ENCODE measurements around the gene RASGRF2. TPM values are rescaled to one million over a fixed set of nuclear protein-coding genes. Genes with fewer than 3 reads are reported as not detected.

RASGRF2 gene
- total RNA-seq, 1 donor from 2014 or later = 19.4 TPM

DNA sequence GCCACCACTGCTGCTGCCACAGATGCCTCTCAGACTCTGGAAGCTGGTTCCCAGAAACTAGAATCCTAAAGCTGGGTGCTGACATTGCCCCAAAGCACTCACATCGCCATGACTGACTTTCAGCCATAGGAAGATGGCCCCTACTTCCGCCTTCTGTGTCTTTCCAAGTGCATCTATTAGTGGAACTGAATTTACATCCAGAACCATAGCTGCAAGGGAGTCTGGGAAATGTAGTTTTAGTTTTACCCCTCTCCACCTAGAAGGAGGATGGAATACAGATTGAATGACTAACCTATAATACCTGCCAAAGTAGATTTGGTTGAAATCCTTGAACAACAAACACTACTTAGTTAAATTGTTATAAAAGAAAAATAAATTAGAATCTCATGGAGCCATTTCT is 118.8 kb downstream of the RASGRF2 start:
- H3K36me3 Mint-ChIP-seq (ENCODE audit: low read depth) = peaks cover 39% of the 10 kb centered on the region
- DNase-seq (ENCODE audit: low spot score) = no peak
- no peak overlapping the region for H3K27ac Mint-ChIP-seq
- no peak overlapping the region for H3K4me3 Mint-ChIP-seq (ENCODE audit: low read depth)
- H3K9me3 Mint-ChIP-seq = peaks cover 10% of the 10 kb centered on the region
- no peaks in the 10 kb centered on the region for H3K27me3 Mint-ChIP-seq (ENCODE audit: low read depth)
- intact Hi-C loops (cut with micrococcal nuclease) = no loop called here
- H3K4me1 Mint-ChIP-seq (ENCODE audit: low read depth) = no peaks in the 10 kb centered on the region

DNA sequence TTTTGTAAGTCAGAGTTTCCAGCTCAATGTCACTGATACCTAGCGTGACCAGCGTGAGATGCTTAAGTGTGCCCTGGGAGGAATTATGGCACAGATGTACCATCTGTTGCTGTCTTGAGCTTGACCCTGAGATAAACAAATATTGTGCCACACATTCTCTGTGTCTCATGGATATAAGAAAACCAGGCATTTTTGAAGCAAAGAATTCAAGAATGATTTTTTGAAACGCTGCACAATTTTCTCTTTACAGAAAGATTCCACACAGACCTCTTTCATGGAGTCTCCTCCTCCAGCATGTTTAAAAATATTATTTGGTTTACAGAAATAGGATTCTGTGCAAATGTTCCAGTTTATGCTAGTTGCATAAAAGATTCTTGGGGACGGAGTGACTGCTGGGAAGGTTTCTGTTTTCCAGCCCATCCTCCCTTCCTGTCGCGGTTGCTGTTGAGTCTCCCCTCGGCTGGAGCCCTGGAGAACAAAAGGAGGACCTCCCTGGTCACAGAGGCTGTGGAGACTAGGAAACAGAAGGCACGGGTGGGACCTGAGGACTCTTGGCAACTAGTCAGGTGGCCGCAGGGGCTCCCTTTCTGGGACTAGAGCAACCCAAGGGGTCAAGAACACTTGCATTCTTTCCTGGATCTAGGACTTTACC is 120.8 kb downstream of the RASGRF2 start:
- peaks cover 10% of the 10 kb centered on the region for H3K9me3 Mint-ChIP-seq
- no peak for DNase-seq (ENCODE audit: low spot score)
- H3K4me3 Mint-ChIP-seq (ENCODE audit: low read depth) = no peak overlapping the region
- no peaks in the 10 kb centered on the region for H3K27me3 Mint-ChIP-seq (ENCODE audit: low read depth)
- intact Hi-C loops (cut with micrococcal nuclease) = no loop called here
- H3K27ac Mint-ChIP-seq = no peak overlapping the region
- peaks cover 45% of the 10 kb centered on the region for H3K36me3 Mint-ChIP-seq (ENCODE audit: low read depth)
- no peaks in the 10 kb centered on the region for H3K4me1 Mint-ChIP-seq (ENCODE audit: low read depth)

DNA sequence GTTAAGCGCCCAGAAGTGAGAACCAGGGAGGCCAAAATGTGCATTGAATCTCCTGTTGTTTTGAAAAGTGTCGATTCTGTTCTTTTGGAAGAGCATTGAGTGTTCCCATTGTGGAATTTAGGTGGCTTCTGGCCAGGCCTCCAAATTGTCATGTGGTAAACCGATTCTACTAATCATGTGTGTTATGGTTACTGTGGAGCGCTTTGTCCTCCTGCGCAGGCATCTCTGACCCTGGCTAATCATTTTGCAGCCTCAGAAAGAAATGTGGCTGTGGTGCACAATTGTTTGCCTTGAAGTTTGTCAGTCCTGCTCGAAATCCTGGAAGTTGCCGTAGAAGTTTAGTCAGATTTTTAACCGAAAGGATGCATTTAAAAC is 121.3 kb downstream of the RASGRF2 start:
- no peak for DNase-seq (ENCODE audit: low spot score)
- intact Hi-C loops (cut with micrococcal nuclease) = no loop called here
- H3K27me3 Mint-ChIP-seq (ENCODE audit: low read depth) = no peaks in the 10 kb centered on the region
- H3K4me3 Mint-ChIP-seq (ENCODE audit: low read depth) = no peak overlapping the region
- peaks cover 10% of the 10 kb centered on the region for H3K9me3 Mint-ChIP-seq
- H3K4me1 Mint-ChIP-seq (ENCODE audit: low read depth) = no peaks in the 10 kb centered on the region
- no peak overlapping the region for H3K27ac Mint-ChIP-seq
- H3K36me3 Mint-ChIP-seq (ENCODE audit: low read depth) = peaks cover 46% of the 10 kb centered on the region

DNA sequence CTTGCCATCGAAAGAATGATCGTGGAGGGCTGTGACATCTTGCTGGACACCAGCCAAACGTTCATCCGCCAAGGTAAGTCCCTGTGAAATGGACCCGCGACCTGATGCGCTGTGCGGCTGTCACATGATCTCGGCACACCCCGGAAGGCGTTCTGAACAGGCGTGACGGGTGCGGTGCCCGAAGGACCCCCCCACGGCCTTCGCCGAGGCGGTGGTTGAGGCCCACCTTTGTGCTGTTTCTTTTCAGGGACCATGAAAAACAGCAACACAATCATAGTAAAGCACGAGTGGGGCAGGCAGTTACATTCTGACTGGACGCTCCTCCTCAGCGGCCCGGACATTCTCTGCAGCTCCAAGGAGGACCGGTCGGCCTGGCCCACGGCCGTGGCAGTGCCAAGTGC is 126.7 kb downstream of the RASGRF2 start:
- Mint-ChIP-seq H3K36me3 (ENCODE audit: low read depth) (peaks cover 37% of the 10 kb centered on the region), H3K9me3 (no peaks in the 10 kb centered on the region), H3K4me3 (ENCODE audit: low read depth) (no peak overlapping the region), H3K27ac (no peak overlapping the region), H3K27me3 (ENCODE audit: low read depth) (no peaks in the 10 kb centered on the region), H3K4me1 (ENCODE audit: low read depth) (no peaks in the 10 kb centered on the region)
- DNase-seq (ENCODE audit: low spot score) = no peak
- intact Hi-C loops (cut with micrococcal nuclease) = no loop called here

DNA sequence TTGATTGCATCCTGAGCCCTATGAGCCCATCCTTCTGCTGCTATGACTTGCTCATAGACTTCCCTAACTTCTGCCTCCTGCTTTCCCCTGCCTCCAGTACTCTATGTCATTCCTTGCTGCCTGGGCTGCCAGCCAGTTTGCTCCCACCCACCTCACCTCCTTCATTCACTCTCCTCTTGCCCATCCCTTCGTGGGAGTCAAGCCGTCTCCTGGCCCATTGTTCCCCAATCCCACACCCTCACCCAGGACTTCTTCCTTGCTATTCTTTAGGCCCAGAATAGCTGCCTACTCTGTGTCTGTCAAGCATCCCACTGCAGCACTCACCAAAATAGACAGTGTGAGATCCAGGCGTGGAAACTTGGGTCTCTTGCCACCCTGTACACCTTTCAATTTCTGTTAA is 131.0 kb downstream of the RASGRF2 start:
- no peak overlapping the region for H3K4me3 Mint-ChIP-seq (ENCODE audit: low read depth)
- intact Hi-C loops (cut with micrococcal nuclease) = no loop called here
- no peak for DNase-seq (ENCODE audit: low spot score)
- no peaks in the 10 kb centered on the region for H3K4me1 Mint-ChIP-seq (ENCODE audit: low read depth)
- no peak overlapping the region for H3K27ac Mint-ChIP-seq
- peaks cover 25% of the 10 kb centered on the region for H3K36me3 Mint-ChIP-seq (ENCODE audit: low read depth)
- H3K27me3 Mint-ChIP-seq (ENCODE audit: low read depth) = no peaks in the 10 kb centered on the region
- H3K9me3 Mint-ChIP-seq = no peaks in the 10 kb centered on the region

DNA sequence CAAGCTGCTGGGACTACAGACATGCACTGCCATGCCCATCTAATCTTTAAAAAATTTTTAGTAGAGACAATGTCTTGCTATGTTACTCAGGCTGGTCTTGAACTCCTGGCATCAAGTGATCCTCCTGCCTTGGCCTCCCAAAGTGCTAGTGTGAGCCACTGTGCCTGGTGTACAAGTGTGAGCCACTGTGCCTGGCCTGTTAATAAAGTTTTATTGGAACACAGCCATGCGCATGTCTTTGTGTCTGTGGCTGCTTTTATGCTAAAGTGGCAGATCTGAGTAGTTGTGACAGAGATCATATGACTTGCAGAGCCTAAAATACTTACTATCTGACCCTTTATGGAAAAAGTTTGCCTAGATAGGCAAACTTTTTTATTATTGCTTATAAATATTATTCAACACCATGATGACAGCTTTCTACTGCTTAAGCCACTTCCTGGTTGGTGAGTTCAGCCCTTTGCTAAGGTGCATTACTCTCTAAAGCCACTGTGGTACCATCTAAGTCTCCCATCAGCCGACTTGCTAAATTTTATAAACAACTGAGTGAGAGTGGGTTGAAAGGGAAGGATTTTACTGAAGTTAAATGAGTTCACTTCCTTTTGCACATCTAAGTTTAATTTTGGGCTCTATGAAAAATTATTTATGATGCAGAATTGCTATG is 133.5 kb downstream of the RASGRF2 start:
- no peaks in the 10 kb centered on the region for H3K9me3 Mint-ChIP-seq
- peaks cover 8% of the 10 kb centered on the region for H3K36me3 Mint-ChIP-seq (ENCODE audit: low read depth)
- no peak overlapping the region for H3K4me3 Mint-ChIP-seq (ENCODE audit: low read depth)
- H3K4me1 Mint-ChIP-seq (ENCODE audit: low read depth) = no peaks in the 10 kb centered on the region
- no peak overlapping the region for H3K27ac Mint-ChIP-seq
- no peaks in the 10 kb centered on the region for H3K27me3 Mint-ChIP-seq (ENCODE audit: low read depth)
- DNase-seq (ENCODE audit: low spot score) = no peak
- intact Hi-C loops (cut with micrococcal nuclease) = no loop called here

DNA sequence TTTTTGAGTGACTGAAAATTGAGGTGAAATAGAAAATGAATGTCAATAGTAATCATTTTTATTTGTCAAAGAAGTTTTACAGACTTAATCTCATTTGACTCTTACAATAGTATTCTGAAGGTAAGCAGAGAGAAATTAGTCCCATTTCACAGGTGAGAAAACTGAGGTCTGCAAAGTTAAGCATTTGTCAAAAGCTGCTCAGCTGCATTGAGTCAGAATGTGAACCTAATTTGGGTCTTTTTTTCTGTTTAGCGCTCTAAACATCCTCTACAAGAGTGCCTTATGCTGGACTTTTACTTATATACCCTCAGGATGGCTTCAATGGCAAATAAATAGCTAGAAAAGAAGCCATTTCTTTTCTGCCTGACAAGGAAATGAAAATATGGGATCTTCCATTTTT is 135.7 kb downstream of the RASGRF2 start:
- no peaks in the 10 kb centered on the region for H3K4me1 Mint-ChIP-seq (ENCODE audit: low read depth)
- H3K36me3 Mint-ChIP-seq (ENCODE audit: low read depth) = peaks cover 10% of the 10 kb centered on the region
- H3K9me3 Mint-ChIP-seq = no peaks in the 10 kb centered on the region
- intact Hi-C loops (cut with micrococcal nuclease) = no loop called here
- no peak for DNase-seq (ENCODE audit: low spot score)
- H3K4me3 Mint-ChIP-seq (ENCODE audit: low read depth) = no peak overlapping the region
- no peak overlapping the region for H3K27ac Mint-ChIP-seq
- no peaks in the 10 kb centered on the region for H3K27me3 Mint-ChIP-seq (ENCODE audit: low read depth)

DNA sequence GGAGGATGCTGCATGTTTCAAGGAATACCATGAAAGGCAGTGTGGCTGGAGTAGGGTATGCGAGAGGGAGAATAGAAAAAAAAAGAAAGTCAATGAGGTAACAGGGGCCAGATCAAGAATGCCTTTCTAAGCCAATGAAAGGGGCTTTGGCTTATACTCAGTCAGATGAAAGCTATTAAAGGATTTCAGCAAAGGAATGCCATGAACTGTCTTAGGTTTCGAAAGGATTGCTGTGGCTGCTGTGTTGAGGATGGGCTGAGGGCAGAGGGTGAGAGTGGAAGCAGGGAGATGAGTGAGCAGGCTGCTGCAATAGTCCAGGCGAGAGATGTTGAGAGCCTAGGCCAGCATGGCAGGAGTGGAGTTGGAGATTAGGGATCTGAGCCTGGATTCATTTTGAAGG is 137.6 kb downstream of the RASGRF2 start:
- H3K27me3 Mint-ChIP-seq (ENCODE audit: low read depth) = no peaks in the 10 kb centered on the region
- no peak for DNase-seq (ENCODE audit: low spot score)
- intact Hi-C loops (cut with micrococcal nuclease) = no loop called here
- no peak overlapping the region for H3K27ac Mint-ChIP-seq
- H3K9me3 Mint-ChIP-seq = no peaks in the 10 kb centered on the region
- no peak overlapping the region for H3K4me3 Mint-ChIP-seq (ENCODE audit: low read depth)
- H3K36me3 Mint-ChIP-seq (ENCODE audit: low read depth) = peaks cover 13% of the 10 kb centered on the region
- no peaks in the 10 kb centered on the region for H3K4me1 Mint-ChIP-seq (ENCODE audit: low read depth)

DNA sequence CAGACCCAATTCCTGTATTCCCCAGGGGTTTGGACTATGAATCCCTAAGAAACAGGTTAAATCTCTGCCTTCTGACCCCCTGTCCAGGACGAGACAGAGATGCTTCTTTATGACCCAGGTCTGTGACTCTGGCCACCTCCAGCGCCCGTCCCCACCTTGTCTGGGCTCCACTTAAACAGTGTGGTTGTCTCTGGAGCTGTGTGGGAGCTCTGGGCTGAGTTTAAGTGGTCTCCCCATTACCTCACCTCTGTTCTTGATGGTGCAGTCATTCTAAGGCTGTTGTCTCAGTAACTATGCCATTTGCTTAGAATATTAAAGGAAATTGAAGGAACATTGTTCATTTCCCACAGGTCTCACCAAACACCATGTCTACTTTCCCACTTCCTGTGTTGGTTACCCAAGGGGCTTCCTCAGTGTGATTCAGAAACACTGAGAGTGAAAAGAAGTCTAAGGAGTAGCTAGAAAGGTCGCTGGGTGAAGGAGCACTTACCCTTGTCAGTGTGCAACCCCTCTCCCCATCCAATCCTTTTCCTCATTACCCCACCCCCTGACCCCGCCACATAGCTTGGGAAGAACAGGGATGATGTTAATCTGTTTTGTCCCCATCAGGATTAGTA is 145.2 kb downstream of the RASGRF2 start:
- Mint-ChIP-seq H3K4me1 (ENCODE audit: low read depth) (peaks cover 24% of the 10 kb centered on the region), H3K4me3 (ENCODE audit: low read depth) (no peak overlapping the region), H3K27me3 (ENCODE audit: low read depth) (no peaks in the 10 kb centered on the region), H3K36me3 (ENCODE audit: low read depth) (peaks cover 6% of the 10 kb centered on the region), H3K27ac (no peak overlapping the region), H3K9me3 (no peaks in the 10 kb centered on the region)
- no peak for DNase-seq (ENCODE audit: low spot score)
- intact Hi-C loops (cut with micrococcal nuclease) = loop anchor here (5.0 to 10.0 kb wide), 2 partner anchors 62 to 391 kb away; no protein-coding TSS in a partner anchor

DNA sequence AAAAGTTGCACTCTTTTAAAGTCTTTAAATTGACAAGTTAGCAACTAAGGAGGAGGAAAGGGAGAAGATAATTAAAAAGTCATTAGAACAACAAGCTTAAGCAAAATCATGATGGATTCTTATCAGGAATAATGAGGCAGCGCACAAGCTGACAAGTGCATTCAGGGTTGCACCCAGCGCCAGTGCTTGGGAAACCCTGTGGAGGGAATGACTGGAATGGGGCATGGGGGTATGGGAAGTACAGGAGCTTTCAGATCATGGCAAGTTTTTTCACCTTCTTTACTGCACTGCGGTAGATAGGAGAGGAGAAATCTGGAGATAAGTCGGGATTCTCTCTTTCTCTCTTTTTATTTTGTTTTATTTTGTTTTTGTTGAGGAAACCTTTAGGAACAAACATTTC is 155.1 kb downstream of the RASGRF2 start:
- H3K9me3 Mint-ChIP-seq = no peaks in the 10 kb centered on the region
- no peak for DNase-seq (ENCODE audit: low spot score)
- H3K36me3 Mint-ChIP-seq (ENCODE audit: low read depth) = peaks cover 33% of the 10 kb centered on the region
- intact Hi-C loops (cut with micrococcal nuclease) = no loop called here
- H3K4me1 Mint-ChIP-seq (ENCODE audit: low read depth) = no peaks in the 10 kb centered on the region
- H3K4me3 Mint-ChIP-seq (ENCODE audit: low read depth) = no peak overlapping the region
- no peak overlapping the region for H3K27ac Mint-ChIP-seq
- no peaks in the 10 kb centered on the region for H3K27me3 Mint-ChIP-seq (ENCODE audit: low read depth)

DNA sequence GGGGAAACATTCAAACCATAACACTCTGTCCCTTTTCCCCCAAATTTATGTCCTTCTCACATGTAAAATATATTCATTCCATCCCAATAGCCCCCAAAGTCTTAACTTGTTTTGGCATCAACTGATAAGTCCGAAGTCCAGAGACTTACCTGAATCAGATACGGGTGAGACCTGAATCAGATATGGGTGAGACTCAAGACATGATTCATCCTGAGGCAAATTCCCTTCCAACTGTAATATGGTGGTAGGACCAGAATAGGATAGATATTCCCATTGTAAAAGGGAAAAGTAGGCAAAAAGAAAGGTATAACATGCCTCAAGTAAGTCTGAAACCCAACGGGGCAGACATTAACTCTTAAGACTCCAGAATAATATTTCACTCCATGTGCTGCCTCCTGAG is 157.4 kb downstream of the RASGRF2 start:
- peaks cover 8% of the 10 kb centered on the region for H3K4me1 Mint-ChIP-seq (ENCODE audit: low read depth)
- peaks cover 45% of the 10 kb centered on the region for H3K36me3 Mint-ChIP-seq (ENCODE audit: low read depth)

DNA sequence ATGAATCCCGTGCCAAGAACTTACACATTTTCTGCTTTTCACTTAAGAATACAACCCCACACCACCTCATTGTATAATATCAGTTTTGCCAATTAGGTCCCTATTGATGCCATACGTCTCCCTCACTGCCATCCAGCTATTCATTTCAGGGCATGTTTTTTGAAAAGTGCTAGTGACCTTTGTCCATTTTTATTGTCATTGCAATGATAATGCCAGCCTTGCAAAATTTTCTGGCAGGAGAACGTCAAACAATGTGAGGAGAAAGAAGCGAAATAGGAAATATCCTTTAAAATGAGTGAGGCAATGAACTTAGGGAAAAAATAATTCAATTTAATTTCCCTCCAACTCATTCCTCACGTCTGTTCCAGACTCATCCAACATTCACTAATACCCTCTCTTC is 161.1 kb downstream of the RASGRF2 start:
- H3K36me3 Mint-ChIP-seq (ENCODE audit: low read depth) = peaks cover 27% of the 10 kb centered on the region
- H3K4me3 Mint-ChIP-seq (ENCODE audit: low read depth) = no peak overlapping the region
- intact Hi-C loops (cut with micrococcal nuclease) = no loop called here
- H3K4me1 Mint-ChIP-seq (ENCODE audit: low read depth) = peaks cover 8% of the 10 kb centered on the region
- H3K27me3 Mint-ChIP-seq (ENCODE audit: low read depth) = no peaks in the 10 kb centered on the region
- H3K27ac Mint-ChIP-seq = no peak overlapping the region
- no peak for DNase-seq (ENCODE audit: low spot score)
- no peaks in the 10 kb centered on the region for H3K9me3 Mint-ChIP-seq

More for the DNA sequence above, 157.4 kb downstream of the RASGRF2 start:
- DNase-seq (ENCODE audit: low spot score) = no peak
- Mint-ChIP-seq H3K9me3 (no peaks in the 10 kb centered on the region), H3K27me3 (ENCODE audit: low read depth) (no peaks in the 10 kb centered on the region), H3K4me3 (ENCODE audit: low read depth) (no peak overlapping the region), H3K27ac (no peak overlapping the region)
- intact Hi-C loops (cut with micrococcal nuclease) = no loop called here

DNA sequence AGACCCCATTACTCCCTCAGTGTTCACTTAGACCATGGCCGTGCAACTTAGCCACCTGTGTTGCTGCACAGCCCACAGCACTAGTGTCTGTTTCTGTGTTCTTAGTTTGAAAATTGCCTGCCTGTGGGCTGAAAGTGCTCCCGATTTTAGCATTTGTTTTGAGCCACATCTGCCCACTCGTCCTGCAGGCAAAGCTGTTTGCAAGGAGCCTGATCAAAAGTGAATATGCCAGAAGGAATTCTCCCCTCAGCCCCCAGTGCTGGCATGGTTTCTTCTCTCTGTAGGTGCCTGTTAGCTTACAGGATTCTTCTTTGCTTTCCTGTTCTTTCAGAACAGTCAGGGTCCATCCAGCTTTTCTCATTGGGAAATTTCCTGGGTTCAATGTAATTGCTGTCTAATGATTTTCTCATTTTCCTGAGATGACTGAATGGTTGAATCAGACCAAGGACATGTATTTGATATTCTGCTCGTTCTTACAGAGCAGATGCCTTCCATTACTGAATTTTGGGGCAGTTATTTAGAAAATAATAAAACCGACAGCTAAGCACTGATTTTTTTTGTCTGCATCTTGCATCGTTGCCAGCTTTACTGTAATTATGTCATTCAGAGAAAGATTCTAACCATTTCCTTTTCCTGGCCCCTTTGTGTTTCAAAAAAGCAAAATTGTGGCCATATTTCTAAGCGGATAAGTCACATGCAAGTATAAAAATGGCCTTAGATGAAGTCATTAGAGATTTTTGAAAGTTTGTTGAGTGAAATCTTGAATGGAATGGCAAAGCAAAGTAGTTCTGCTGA is 161.9 kb downstream of the RASGRF2 start:
- DNase-seq (ENCODE audit: low spot score) = no peak
- Mint-ChIP-seq H3K4me1 (ENCODE audit: low read depth) (peaks cover 8% of the 10 kb centered on the region), H3K36me3 (ENCODE audit: low read depth) (peaks cover 23% of the 10 kb centered on the region), H3K27me3 (ENCODE audit: low read depth) (no peaks in the 10 kb centered on the region), H3K9me3 (no peaks in the 10 kb centered on the region), H3K27ac (no peak overlapping the region), H3K4me3 (ENCODE audit: low read depth) (no peak overlapping the region)
- intact Hi-C loops (cut with micrococcal nuclease) = no loop called here

Measured in activated T-helper 2 cell treated with anti-CD3 and anti-CD28 coated beads, Interferon-gamma antibody, Interleukin-2, Interleukin-4, amounts not matched to agents 10 μg/mL and 5 μg/mL and 100 μg/mL, durations not matched to agents 14 hours and 24 hours and 36 hours (primary cell).